MV-4-11 (cell line): Measurements from ENCODE around the gene MOB1B.

ENCODE experiments used
- DNase-seq: peaks from one replicate; lab custom pipeline; 2025; lab: John Stamatoyannopoulos, UW

Gene MOB1B

DNA sequence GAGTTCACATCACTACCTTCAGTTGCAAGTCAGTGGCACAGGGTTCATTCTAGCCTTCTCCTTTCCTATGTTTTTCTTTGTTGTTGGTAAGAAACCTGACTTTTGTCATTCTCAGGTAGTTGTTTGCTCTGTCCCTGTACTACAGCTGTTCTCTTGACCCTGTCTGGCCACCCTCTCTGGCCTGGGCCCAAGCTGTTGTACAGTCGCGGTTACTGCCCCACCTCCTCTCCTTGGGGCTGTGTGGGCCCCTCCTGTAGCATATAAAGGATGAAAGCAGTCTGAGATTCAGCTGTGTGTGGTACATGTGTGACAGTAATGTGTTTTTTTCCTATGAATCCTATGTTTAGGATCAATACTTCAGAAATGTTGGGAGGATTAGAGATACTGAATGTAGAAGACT is 12.5 kb downstream of the MOB1B start:
- DNase-seq, result no peak

GRCh38 chr4:70915036-70915815 is 13.1 kb downstream of the MOB1B start:
- no peak for DNase-seq

GRCh38 chr4:70915874-70916559 is 13.8 kb downstream of the MOB1B start:
- no peak for DNase-seq

GRCh38 chr4:70920592-70920991 is 18.4 kb downstream of the MOB1B start:
- DNase-seq, result no peak

- no peak for DNase-seq
Measured at GRCh38 chr4:70925418-70925817, 23.2 kb downstream of the MOB1B start.

GRCh38 chr4:70925899-70926635 is 23.9 kb downstream of the MOB1B start:
- DNase-seq, result peak; percentile 2

DNA sequence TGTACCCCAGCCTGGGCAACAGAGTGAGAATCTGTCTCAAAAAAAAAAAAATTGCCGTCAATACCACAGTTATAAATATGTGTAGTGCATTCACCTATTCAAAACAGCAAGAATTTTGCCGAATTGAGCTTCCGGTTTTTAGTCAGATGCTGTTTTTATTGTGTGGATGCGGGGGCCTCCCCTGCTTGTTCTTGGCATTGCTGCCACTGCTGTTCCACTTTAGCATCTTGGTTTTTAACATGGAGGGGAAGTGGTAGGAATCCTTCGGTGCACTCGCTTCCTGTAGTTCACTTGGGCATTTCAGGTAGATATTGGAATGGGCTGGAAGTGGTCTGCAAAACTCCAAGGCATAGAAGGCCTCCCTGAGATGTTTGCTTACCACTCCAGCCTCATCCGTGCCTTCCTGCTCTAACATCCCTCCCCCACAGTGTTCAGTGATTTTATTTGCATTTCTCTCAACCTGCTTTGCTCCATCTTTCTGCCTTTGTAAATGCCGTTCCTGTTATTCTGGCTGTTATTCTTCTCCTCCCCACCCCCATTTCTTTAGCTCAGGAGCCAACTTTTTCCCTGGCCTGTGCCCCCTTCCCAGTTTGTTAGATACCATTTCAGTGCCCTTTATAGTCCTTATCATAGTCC is 25.5 kb downstream of the MOB1B start:
- no peak for DNase-seq

DNA sequence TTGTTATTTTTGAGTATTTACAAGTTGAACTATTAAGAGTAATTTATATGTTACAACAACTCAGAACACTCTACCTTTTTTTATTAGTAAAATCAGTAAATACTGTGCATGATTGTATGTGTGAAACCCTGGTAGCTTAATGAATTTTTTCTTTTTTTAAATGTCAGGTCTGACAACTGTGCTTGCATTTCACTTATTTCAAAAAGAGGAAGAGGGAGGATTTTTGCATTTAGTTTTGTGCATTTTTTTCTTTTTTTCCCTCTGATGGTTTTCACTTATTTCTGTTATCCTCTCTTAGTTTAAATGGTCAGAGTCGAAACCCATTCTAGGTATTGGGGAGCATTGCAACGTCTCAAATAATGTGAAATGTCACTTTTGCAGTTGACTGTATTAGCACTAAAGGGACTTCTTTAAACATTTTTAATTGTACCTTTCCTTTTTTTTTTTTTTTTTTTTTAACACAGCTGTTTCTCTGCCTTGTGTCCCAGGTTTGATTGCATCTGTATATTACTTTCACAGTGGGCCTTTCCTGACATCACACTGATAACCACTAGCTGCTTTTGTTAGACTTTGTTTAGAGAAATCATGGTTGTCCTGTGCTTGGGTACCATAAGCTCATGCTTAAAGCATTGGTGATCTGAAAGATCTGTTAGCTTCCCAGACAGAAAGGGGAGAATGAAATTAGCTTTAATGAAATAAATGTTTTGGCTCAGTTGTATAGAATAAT is 28.5 kb downstream of the MOB1B start:
- DNase-seq, result peak; percentile 26

GRCh38 chr4:70931347-70931746 is 29.2 kb downstream of the MOB1B start:
- DNase-seq, result no peak

DNA sequence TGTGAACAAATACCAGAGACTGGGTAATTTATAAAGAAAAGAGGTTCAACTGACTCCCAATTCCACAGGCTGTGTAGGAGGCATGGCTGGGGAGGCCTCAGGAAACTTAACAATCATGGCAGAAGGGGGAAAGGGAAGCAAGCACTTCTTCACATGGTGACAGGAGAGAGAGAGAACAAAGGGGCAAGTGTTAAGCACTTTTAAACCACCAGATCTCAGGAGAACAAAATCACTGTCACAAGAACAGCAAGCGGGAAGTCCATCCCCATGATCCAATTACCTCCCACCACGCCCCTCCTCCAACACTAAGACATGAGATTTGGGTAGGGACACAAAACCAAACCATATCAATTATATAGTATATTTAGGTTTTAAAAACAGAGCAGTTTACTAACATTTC is 30.8 kb downstream of the MOB1B start:
- DNase-seq, result no peak

GRCh38 chr4:70935038-70935695 is 33.0 kb downstream of the MOB1B start:
- no peak for DNase-seq

DNA sequence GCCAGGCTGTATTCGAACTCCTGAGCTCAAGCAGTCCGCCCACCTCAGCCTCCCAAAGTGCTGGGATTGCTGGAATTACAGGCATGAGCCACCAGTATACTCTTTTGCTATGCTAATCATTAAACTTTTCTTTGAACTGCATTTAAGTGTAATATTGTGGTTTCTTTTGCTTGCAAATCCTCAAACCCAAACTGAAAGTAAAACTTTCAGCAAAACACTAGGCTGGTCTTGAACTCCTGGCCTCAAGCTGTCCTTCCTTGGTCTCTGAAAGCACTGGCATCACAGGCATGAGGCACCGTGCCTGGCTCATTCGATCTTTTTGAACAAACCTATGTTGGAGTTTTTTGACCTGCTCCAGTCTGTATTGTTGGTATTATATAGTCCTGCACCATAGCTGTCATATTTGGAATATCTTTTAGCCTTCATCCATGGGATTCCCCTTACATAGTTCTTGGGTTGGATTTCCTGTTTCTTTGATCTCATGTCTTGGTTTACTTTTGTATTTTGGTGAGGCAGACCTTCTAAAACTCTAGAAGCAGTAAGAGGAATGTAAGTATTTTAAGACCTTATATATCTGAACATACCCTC is 34.1 kb downstream of the MOB1B start:
- no peak for DNase-seq

- DNase-seq, result no peak
Measured at GRCh38 chr4:70938086-70938485, 35.9 kb downstream of the MOB1B start.

DNA sequence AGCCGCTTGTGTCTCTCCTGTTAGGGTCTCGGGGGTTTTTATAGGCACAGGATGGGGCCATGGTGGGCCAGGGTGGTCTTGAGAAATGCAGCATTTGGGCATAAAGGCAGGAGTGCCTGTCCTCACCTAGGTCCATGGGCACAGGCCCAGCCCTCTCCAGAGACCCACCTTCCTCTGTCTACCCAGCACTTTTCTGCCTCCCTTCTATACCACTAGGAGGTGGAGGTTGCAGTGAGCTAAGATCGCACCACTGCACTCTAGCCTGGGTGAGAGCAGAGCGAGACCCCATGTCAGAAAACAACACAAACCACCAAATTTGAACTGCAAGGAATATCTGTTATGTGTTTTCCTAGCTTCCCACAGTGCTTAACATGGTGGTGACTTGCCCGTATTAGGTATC is 38.0 kb downstream of the MOB1B start:
- DNase-seq, result no peak

DNA sequence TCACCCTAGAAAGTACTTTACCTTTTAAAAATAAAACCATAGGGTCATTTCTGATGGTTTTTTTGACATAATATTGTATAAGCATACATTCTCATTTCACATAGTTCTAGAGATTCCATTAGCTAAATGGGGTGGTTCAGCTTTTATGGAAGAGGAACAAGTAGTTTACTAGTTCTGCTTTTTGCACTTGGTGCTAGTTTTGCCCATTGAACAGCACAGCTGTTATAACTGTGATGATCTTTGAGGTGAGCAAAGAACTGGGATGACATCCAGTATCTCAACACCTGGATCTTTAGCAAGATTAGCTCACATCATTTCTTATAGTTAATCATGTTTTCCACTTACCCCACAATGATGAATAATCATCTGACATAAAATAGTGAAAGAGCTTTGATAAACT is 40.9 kb downstream of the MOB1B start:
- peak; percentile 89 for DNase-seq

GRCh38 chr4:70945046-70945445 is 42.9 kb downstream of the MOB1B start:
- DNase-seq, result peak; percentile 96

- no peak for DNase-seq
Measured at GRCh38 chr4:70945452-70946055, 43.4 kb downstream of the MOB1B start.

DNA sequence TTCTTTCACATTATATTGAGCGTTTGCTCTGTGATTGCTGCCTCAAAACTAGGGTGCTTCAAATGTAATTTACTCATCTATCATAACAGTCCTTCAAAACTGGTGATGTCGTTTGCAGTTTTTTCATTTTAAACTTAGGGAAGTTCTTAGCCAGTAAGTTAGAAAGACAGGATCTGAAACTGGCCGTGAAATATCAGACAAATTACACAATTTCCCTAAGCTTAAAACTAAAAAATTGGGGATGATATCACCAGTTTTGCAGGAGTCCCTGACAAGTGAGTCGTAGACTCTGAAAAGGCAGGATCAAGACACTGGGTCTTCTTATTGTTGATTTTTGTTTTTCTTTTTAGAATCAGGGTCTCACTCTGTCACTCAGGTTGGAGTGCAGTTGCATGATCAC is 44.8 kb downstream of the MOB1B start:
- peak; percentile 86 for DNase-seq

DNA sequence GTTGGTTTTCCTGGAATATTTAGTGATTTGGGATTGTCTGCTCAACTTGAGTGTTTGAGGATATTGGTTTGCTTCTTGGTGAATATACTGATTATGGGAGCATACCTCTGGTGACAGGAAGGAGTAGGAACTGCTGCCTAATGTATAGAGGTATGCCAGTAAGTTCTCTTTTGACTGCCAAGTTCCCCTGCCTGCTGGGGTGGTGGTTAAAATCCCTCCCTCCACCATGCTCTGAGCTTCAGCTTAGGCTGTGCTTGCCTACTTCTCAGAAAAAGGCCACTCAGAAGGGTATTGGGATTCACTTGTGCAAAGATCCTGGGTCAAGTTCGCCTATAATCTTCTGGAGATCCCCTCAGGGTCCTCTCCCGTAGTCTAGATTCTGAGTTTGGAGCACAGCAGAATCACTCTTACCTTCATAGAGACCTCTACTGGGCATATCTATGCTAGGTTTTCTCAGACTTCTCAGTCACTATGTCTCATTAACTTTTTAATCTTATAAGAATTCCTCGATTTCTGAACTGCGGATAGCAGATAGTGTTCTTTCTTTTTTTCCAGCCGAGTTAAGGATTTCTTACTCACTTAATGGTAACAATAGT is 46.6 kb downstream of the MOB1B start:
- peak; percentile 39 for DNase-seq

- DNase-seq, result peak; percentile 43
Measured at GRCh38 chr4:70954032-70954431, 51.9 kb downstream of the MOB1B start.
